GM10248 (cell line): ENCODE data around the gene ERC2.

Experiments used
- CTCF ChIA-PET: fragments of 300-600 bp; sonication (Branson Sonifier 250); formaldehyde crosslinking; extraction: SDS; loops from one replicate; lab custom pipeline; 2021; ENCODE audit warnings: antibody characterized with exemption; lab: Yijun Ruan, JAX
- POLR2A ChIA-PET: fragments of 350-650 bp; sonication (Branson Sonifier 250); formaldehyde crosslinking; extraction: SDS; loops from one replicate; lab custom pipeline; 2020; ENCODE audit warnings: antibody characterized with exemption; lab: Yijun Ruan, JAX
- DNase-seq: peaks from one replicate; pipeline ENCODE4 v3.0.0; 2012; ENCODE audit errors: extremely low spot score
- CTCF ChIP-seq: IDR thresholded peaks from 2 replicates; pipeline ENCODE4 v1.5.1; 2012; ENCODE audit warnings: mild to moderate bottlenecking, low read depth; ENCODE audit errors: extremely low read depth, missing control alignments, control extremely low read depth

Gene ERC2

GRCh38 chr3:55540579-55540978 is 927.7 kb downstream of the ERC2 start:
- CTCF ChIA-PET: interaction anchor here (0.9 to 1.5 kb wide), 2 partner anchors 11 to 16 kb away, joined by 3 to 5 read pairs; no protein-coding TSS in a partner anchor
- no peak for DNase-seq
- TF ChIP-seq CTCF: no peak
- POLR2A ChIA-PET: no interaction called here

DNA sequence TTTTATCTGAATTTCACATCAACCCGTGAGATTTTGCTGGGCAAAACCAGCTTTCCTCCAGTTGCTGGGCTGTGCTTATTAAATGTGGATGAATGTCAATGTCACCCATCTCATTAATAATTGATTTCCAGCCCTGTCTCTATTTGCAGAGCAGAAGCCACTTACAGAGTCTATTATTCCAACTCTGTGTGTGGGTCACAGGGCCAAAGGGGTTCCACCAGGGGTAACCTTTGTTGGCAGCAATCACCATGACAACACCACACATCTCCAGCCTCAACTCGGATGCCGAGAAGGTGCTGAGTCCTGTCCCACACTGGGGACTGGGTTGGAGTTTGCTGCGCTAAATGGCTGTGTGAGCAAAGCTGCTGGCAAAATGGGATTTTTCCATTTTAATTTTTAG is 930.1 kb downstream of the ERC2 start:
- ChIA-PET CTCF (no interaction called here), POLR2A (no interaction called here)
- no peak for TF ChIP-seq CTCF
- DNase-seq: no peak

DNA sequence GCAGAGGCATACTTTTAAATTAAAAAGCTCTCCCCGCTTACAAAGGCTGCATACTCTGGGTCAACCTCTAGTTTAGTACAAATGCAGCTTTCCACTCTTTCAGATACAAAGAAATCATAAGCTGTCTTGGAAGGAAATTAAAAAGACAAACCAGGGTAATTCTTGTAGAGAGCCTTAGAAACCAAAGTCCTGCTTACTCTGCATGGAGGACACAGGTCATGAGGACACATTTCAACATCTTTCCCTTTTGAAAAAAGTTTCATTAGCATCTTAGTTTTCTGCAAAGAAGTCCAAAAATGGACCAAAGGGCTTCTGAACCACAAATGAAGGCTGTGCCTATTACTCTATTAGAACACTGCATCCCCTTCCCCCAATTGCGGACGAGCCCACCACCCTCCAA is 930.7 kb downstream of the ERC2 start:
- POLR2A ChIA-PET: no interaction called here
- CTCF ChIA-PET: no interaction called here
- DNase-seq: no peak
- TF ChIP-seq CTCF: no peak

DNA sequence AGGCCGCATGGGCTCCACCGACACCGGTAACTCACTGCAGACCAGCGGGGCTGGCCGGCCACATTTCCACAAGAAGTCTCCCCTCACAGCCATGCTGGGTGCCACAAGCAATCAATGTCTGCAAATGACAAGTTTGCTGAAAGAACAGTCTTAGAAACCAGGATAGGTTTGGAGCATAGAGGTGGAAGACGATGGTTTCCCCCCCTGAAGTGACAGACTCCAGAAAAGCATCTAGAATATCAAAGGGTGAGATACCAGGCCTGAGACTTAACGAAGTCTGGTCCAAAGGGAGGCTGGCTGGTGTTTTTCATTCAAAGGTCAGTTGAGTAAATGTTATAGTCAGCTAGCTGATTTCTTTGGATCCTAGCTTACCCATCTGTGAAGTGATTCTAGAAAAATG is 931.1 kb downstream of the ERC2 start:
- no peak for TF ChIP-seq CTCF
- ChIA-PET POLR2A (no interaction called here), CTCF (no interaction called here)
- DNase-seq: no peak

- CTCF ChIA-PET: interaction anchor here (1.3 kb wide), 1 partner anchor 12 kb away, joined by 4 read pairs; no protein-coding TSS in a partner anchor
- DNase-seq: no peak
- POLR2A ChIA-PET: no interaction called here
These were observed 933.4 kb downstream of the ERC2 start for GRCh38 chr3:55534876-55535275.

GRCh38 chr3:55532806-55533205 is 935.5 kb downstream of the ERC2 start:
- CTCF ChIA-PET: no interaction called here
- DNase-seq: no peak
- no peak for TF ChIP-seq CTCF
- POLR2A ChIA-PET: no interaction called here

More at GRCh38 chr3:55534876-55535275, 933.4 kb downstream of the ERC2 start:
- TF ChIP-seq CTCF: no peak

GRCh38 chr3:55531321-55531720 is 936.9 kb downstream of the ERC2 start:
- POLR2A ChIA-PET: no interaction called here
- no peak for DNase-seq
- CTCF ChIA-PET: no interaction called here
- no peak for TF ChIP-seq CTCF
